Glutamatergic neuron (in vitro differentiated cells): ENCODE data around the gene MACROD2. TPM values are rescaled to one million over a fixed set of nuclear protein-coding genes. Genes with fewer than 3 reads are reported as not detected.
A peak's percentile ranks its signal among the peaks of the same experiment; 100 is the strongest.

Source experiments
- DNase-seq: peaks from one replicate; pipeline ENCODE4 v3.0.0; 2022
- H3K27ac Mint-ChIP-seq: one replicate; pipeline ENCODE4 v1.8.0; 2020; ENCODE audit warnings: mild to moderate bottlenecking, mixed read lengths, inconsistent platforms; ENCODE audit not compliant: unreplicated experiment
- H3K27me3 Mint-ChIP-seq: one replicate; pipeline ENCODE4 v1.8.0; 2020; ENCODE audit warnings: mild to moderate bottlenecking, moderate library complexity, mixed read lengths, inconsistent platforms; ENCODE audit not compliant: unreplicated experiment
- H3K36me3 Mint-ChIP-seq: one replicate; pipeline ENCODE4 v1.8.0; 2020; ENCODE audit warnings: mild to moderate bottlenecking, mixed read lengths, inconsistent platforms; ENCODE audit not compliant: unreplicated experiment
- H3K4me1 Mint-ChIP-seq: one replicate; pipeline ENCODE4 v1.8.0; 2020; ENCODE audit warnings: mild to moderate bottlenecking, low read depth, mixed read lengths, inconsistent platforms; ENCODE audit not compliant: unreplicated experiment
- H3K4me3 Mint-ChIP-seq: one replicate; pipeline ENCODE4 v1.8.0; 2020; ENCODE audit warnings: mild to moderate bottlenecking, mixed read lengths, inconsistent platforms; ENCODE audit not compliant: unreplicated experiment
- H3K9me3 Mint-ChIP-seq: one replicate; pipeline ENCODE4 v1.8.0; 2020; ENCODE audit warnings: mild to moderate bottlenecking, moderate library complexity, mixed read lengths, inconsistent platforms; ENCODE audit not compliant: unreplicated experiment
- total RNA-seq: library from RNA; stranded (reverse); fragmentation: NEBNext Ultra II Directional; extraction: Animal tissue kit (Norgen Biotek cat#: 25700); gene quantifications from one replicate; pipeline ENCODE4 v1.2.1, GENCODE V29; 2021; ENCODE audit not compliant: unreplicated experiment
- TF ChIP-seq, protein P1 (sequence below): fragments of 200-600 bp; sonication (generic); IDR thresholded peaks from one replicate; pipeline ENCODE4 v1.5.0; 2021; ENCODE audit not compliant: partially characterized antibody, unreplicated experiment

MACROD2 gene
- total RNA-seq, 1 donor from 2014 or later: 8.7 TPM

- H3K9me3 Mint-ChIP-seq: no peaks in the 10 kb centered on the region
- no peak overlapping the region for H3K27ac Mint-ChIP-seq
- H3K4me3 Mint-ChIP-seq: no peak overlapping the region
- H3K36me3 Mint-ChIP-seq: no peaks in the 10 kb centered on the region
- no peaks in the 10 kb centered on the region for H3K4me1 Mint-ChIP-seq
- TF ChIP-seq, protein P1, sequence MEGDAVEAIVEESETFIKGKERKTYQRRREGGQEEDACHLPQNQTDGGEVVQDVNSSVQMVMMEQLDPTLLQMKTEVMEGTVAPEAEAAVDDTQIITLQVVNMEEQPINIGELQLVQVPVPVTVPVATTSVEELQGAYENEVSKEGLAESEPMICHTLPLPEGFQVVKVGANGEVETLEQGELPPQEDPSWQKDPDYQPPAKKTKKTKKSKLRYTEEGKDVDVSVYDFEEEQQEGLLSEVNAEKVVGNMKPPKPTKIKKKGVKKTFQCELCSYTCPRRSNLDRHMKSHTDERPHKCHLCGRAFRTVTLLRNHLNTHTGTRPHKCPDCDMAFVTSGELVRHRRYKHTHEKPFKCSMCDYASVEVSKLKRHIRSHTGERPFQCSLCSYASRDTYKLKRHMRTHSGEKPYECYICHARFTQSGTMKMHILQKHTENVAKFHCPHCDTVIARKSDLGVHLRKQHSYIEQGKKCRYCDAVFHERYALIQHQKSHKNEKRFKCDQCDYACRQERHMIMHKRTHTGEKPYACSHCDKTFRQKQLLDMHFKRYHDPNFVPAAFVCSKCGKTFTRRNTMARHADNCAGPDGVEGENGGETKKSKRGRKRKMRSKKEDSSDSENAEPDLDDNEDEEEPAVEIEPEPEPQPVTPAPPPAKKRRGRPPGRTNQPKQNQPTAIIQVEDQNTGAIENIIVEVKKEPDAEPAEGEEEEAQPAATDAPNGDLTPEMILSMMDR: no peak
- DNase-seq: no peak
- H3K27me3 Mint-ChIP-seq: no peaks in the 10 kb centered on the region
Measured at GRCh38 chr20:14051454-14051853, 56.1 kb downstream of the MACROD2 start.

DNA sequence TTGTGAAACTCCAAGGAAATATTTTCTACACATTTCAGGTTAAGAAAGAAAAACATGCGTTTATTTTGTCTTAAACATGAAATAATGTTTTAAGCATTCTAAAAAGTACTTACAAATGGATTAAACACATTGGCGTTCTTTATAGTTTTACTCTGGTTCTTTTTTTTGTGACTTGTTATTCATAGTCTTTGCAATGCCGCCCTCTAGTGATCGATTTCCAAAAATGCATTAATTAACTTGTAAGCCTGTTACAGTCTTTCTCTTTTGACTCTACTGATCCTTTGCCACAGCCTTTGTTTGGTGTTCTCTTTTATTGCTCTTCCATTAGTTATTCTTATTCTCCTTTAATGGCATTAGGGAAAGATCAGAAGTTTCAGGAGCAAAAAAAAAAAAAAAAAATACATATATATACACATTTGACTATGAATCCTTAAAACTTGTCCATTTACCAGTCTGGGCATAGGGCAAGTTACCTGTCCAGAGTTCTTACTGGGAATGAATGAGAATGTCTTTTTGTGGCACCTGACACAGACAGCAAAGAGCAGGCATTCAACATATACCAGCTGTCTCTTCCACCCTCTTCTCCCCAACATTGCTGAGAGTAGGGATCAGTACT is 59.9 kb downstream of the MACROD2 start:
- Mint-ChIP-seq H3K4me3 (no peak overlapping the region), H3K27me3 (no peaks in the 10 kb centered on the region), H3K4me1 (no peaks in the 10 kb centered on the region), H3K27ac (no peak overlapping the region), H3K36me3 (no peaks in the 10 kb centered on the region), H3K9me3 (no peaks in the 10 kb centered on the region)
- DNase-seq: no peak
- TF ChIP-seq, protein P1: peak; percentile 74

- DNase-seq: no peak
- H3K4me1 Mint-ChIP-seq: no peaks in the 10 kb centered on the region
- H3K9me3 Mint-ChIP-seq: no peaks in the 10 kb centered on the region
- H3K27me3 Mint-ChIP-seq: no peaks in the 10 kb centered on the region
- no peaks in the 10 kb centered on the region for H3K36me3 Mint-ChIP-seq
- TF ChIP-seq, protein P1: no peak
- no peak overlapping the region for H3K27ac Mint-ChIP-seq
- H3K4me3 Mint-ChIP-seq: no peak overlapping the region
Measured at GRCh38 chr20:14062171-14062570, 66.9 kb downstream of the MACROD2 start.

GRCh38 chr20:14062786-14063185 is 67.5 kb downstream of the MACROD2 start:
- no peak overlapping the region for H3K27ac Mint-ChIP-seq
- TF ChIP-seq, protein P1: no peak
- no peak overlapping the region for H3K4me3 Mint-ChIP-seq
- no peaks in the 10 kb centered on the region for H3K9me3 Mint-ChIP-seq
- no peaks in the 10 kb centered on the region for H3K4me1 Mint-ChIP-seq
- H3K27me3 Mint-ChIP-seq: no peaks in the 10 kb centered on the region
- no peak for DNase-seq
- H3K36me3 Mint-ChIP-seq: no peaks in the 10 kb centered on the region

DNA sequence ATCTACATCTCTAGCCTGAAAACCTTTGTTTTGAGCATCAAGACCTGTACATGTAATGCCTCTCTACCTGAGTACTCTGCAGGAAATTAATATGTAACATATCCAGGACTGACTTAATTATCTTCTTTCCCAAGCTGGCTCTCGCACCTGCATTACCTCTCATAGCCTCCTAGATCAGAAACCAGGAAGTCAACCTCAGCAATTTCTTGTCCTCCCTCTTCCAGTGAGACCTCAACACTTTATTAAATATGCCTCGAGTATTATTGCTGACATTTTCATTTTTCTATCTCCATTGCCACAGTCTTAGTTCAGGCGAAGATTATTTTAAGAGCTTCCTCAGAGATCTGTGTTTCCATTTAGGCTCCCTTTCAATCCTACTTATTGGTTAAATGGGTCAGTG is 69.0 kb downstream of the MACROD2 start:
- H3K4me3 Mint-ChIP-seq: no peak overlapping the region
- no peak for DNase-seq

More for the DNA sequence above, 69.0 kb downstream of the MACROD2 start:
- no peaks in the 10 kb centered on the region for H3K27me3 Mint-ChIP-seq
- no peaks in the 10 kb centered on the region for H3K36me3 Mint-ChIP-seq
- TF ChIP-seq, protein P1: no peak
- no peak overlapping the region for H3K27ac Mint-ChIP-seq
- H3K9me3 Mint-ChIP-seq: no peaks in the 10 kb centered on the region
- H3K4me1 Mint-ChIP-seq: no peaks in the 10 kb centered on the region
